Ovary (tissue), 3 donors: Measurements from ENCODE around the gene SPTBN5.

Experiments used
- EP300 ChIP-seq: sonication (generic); formaldehyde crosslinking; IDR thresholded peaks from one replicate; pipeline ENCODE4 v1.6.1; 2017; ENCODE audit warnings: antibody characterized with exemption
- POLR2A ChIP-seq: fragments of 450-650 bp; IDR thresholded peaks from one replicate; pipeline ENCODE4 v1.6.1; 2017; ENCODE audit warnings: antibody characterized with exemption, mild to moderate bottlenecking, moderate library complexity
- TF ChIP-seq, protein P1 (sequence below), 3 donors: fragments of 450-650 bp in 2 of 3; fragments of 200-600 bp in 1 of 3; IDR thresholded peaks; one replicate each; pipeline versions ENCODE4 v1.5.1 to v1.8.0; 2016 to 2022; ENCODE audit warnings: antibody characterized with exemption in 3 of 3, mild to moderate bottlenecking in 1 of 3
- donor health status: DM: no; HTN: no; CAD: no.

DNA sequence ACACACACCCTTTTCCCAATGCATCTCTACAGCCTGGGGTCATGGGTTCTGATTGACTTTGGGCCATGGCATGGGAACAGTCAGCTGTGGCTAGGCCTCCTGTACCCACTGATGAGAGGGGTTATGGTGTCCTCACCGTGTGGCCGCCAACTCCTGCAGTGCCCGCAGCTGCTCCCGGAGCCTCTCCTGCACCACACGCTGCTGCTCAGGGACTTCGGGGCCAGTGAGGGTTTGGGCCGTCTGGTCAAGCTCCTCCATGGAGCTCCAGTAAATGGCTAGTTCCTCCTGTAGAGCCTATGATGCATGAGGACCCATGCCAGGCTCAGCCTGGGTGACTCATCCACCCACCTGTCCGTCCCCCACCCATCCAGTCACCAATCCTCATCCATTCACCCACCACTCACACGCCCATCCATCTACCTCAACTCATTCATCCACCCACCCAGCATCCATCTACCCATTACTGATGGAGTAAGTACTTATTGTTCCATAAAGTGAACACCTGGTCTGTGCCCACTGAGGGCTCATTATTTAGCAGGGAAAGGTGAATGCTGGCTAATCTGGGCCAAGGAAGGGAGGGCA, 21.6 kb downstream of the SPTBN5 start:
- TF ChIP-seq POLR2A, result no peak
- TF ChIP-seq, protein P1, sequence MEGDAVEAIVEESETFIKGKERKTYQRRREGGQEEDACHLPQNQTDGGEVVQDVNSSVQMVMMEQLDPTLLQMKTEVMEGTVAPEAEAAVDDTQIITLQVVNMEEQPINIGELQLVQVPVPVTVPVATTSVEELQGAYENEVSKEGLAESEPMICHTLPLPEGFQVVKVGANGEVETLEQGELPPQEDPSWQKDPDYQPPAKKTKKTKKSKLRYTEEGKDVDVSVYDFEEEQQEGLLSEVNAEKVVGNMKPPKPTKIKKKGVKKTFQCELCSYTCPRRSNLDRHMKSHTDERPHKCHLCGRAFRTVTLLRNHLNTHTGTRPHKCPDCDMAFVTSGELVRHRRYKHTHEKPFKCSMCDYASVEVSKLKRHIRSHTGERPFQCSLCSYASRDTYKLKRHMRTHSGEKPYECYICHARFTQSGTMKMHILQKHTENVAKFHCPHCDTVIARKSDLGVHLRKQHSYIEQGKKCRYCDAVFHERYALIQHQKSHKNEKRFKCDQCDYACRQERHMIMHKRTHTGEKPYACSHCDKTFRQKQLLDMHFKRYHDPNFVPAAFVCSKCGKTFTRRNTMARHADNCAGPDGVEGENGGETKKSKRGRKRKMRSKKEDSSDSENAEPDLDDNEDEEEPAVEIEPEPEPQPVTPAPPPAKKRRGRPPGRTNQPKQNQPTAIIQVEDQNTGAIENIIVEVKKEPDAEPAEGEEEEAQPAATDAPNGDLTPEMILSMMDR (IDR thresholded peaks at IDR 0.05), result no peak
- no peak for TF ChIP-seq EP300
